ENCODE data around the gene DGKQ. TPM values are rescaled to one million over a fixed set of nuclear protein-coding genes. Genes with fewer than 3 reads are reported as not detected.

The DGKQ gene
- total RNA-seq, 1 experiment from 2014 or later, result 22.0 TPM

- Histone ChIP-seq H3K36me3 (ENCODE audit: control insufficient read depth in 1 of 2, insufficient read depth in 2 of 2, low read length in 2 of 2) (no peaks in the 10 kb centered on the region), H3K27me3 (ENCODE audit: insufficient read depth, low read length) (no peaks in the 10 kb centered on the region), H4K20me1 (ENCODE audit: insufficient read depth) (no peaks in the 10 kb centered on the region), H3K9me3 (ENCODE audit: control insufficient read depth in 1 of 2, insufficient read depth in 1 of 2, low read depth in 1 of 2, low read length in 2 of 2) (no peaks in the 10 kb centered on the region), H3K4me3 (replicated peaks in 1 of 2; ENCODE audit: low read depth in 1 of 2, low read length in 2 of 2) (peak overlapping the region; percentile 43 to 67), H3K27ac (ENCODE audit: low read depth, low read length) (peak overlapping the region; percentile 41), H2AFZ (ENCODE audit: low read depth, low read length, poor library complexity, severe bottlenecking) (peak overlapping the region; percentile 30), H3K9ac (ENCODE audit: low read length) (peak overlapping the region; percentile 60), H3K4me1 (ENCODE audit: control insufficient read depth in 1 of 2, insufficient read depth in 2 of 2, low read length in 2 of 2) (peaks cover 10 to 37% of the 10 kb centered on the region in 2 experiments), H3K9me2 (ENCODE audit: insufficient read depth) (no peaks in the 10 kb centered on the region), H3K79me2 (ENCODE audit: insufficient read depth, low read length) (no peaks in the 10 kb centered on the region), H3K4me2 (ENCODE audit: low read length) (peak overlapping the region; percentile 96)
- ATAC-seq, result peak; percentile 74
- RAD21 ChIA-PET (ENCODE audit: low non-redundant PET in 1 of 2, low total read pairs in 2 of 2, uncharacterized antibody in 2 of 2, unreplicated experiment in 2 of 2), result interaction anchor here in 1 of 2 experiments (0.5 kb wide), 1 partner anchor 27 kb away, joined by 4 read pairs; no protein-coding TSS in a partner anchor
- TF ChIP-seq POLR2A (IDR thresholded peaks at IDR 0.05; ENCODE audit: borderline replicate concordance, extremely low read depth, insufficient read depth, insufficient read length) (peak; percentile 81), RAD21 (IDR thresholded peaks at IDR 0.05; ENCODE audit: low read depth) (no peak), YY1 (IDR thresholded peaks at IDR 0.05; ENCODE audit: extremely low read depth, insufficient replicate concordance, low read depth, low read length) (peak; percentile 87), POLR2AphosphoS5 (IDR thresholded peaks at IDR 0.05; ENCODE audit: low read depth, low read length) (peak; percentile 93)
- intact Hi-C loops (cut with micrococcal nuclease), result loop anchor here (1.0 to 10.0 kb wide), 3 partner anchors 53 to 380 kb away; partner anchors contain the start of genes GAK and TMEM175
- CTCF ChIA-PET, result interaction anchor here (1.0 kb wide), 1 partner anchor 243 kb away, joined by 4 read pairs; no protein-coding TSS in a partner anchor
- POLR2A ChIA-PET, result interaction anchor here (0.9 kb wide), 1 partner anchor 53 kb away, joined by 4 read pairs; the partner anchor contains the start of genes GAK and TMEM175
- no TSS peak for BruUV-seq (replicated peaks)
- DNase-seq (ENCODE audit: low read depth, low spot score), result no peak
Measured at GRCh38 chr4:985123-985830, 11.9 kb upstream of the DGKQ start.

- ChIA-PET RAD21 (ENCODE audit: low non-redundant PET in 1 of 2, low total read pairs in 2 of 2, uncharacterized antibody in 2 of 2, unreplicated experiment in 2 of 2) (interaction anchor here in 1 of 2 experiments (0.5 kb wide), 1 partner anchor 28 kb away, joined by 4 read pairs; no protein-coding TSS in a partner anchor), POLR2A (interaction anchor here (0.9 kb wide), 1 partner anchor 52 kb away, joined by 4 read pairs; the partner anchor contains the start of genes GAK and TMEM175), CTCF (interaction anchor here (1.0 kb wide), 1 partner anchor 242 kb away, joined by 4 read pairs; no protein-coding TSS in a partner anchor)
- Histone ChIP-seq H3K36me3 (ENCODE audit: control insufficient read depth in 1 of 2, insufficient read depth in 2 of 2, low read length in 2 of 2) (no peaks in the 10 kb centered on the region), H3K9me2 (ENCODE audit: insufficient read depth) (no peaks in the 10 kb centered on the region), H3K27me3 (ENCODE audit: insufficient read depth, low read length) (no peaks in the 10 kb centered on the region), H3K4me3 (replicated peaks in 1 of 2; ENCODE audit: low read depth in 1 of 2, low read length in 2 of 2) (peak overlapping the region; percentile 43 to 67), H3K27ac (ENCODE audit: low read depth, low read length) (peak overlapping the region; percentile 41), H3K9ac (ENCODE audit: low read length) (peak overlapping the region; percentile 60), H3K79me2 (ENCODE audit: insufficient read depth, low read length) (no peaks in the 10 kb centered on the region), H3K9me3 (ENCODE audit: control insufficient read depth in 1 of 2, insufficient read depth in 1 of 2, low read depth in 1 of 2, low read length in 2 of 2) (no peaks in the 10 kb centered on the region), H4K20me1 (ENCODE audit: insufficient read depth) (no peaks in the 10 kb centered on the region), H3K4me1 (ENCODE audit: control insufficient read depth in 1 of 2, insufficient read depth in 2 of 2, low read length in 2 of 2) (peaks cover 10 to 37% of the 10 kb centered on the region in 2 experiments), H2AFZ (ENCODE audit: low read depth, low read length, poor library complexity, severe bottlenecking) (peak overlapping the region; percentile 30), H3K4me2 (ENCODE audit: low read length) (peak overlapping the region; percentile 96)
- no TSS peak for BruUV-seq (replicated peaks)
- ATAC-seq (peak; percentile 8), DNase-seq (ENCODE audit: low read depth, low spot score) (no peak)
- intact Hi-C loops (cut with micrococcal nuclease), result loop anchor here (1.0 to 10.0 kb wide), 3 partner anchors 52 to 380 kb away; partner anchors contain the start of genes GAK and TMEM175
- no peak for TF ChIP-seq REST (IDR thresholded peaks at IDR 0.05; ENCODE audit: low read depth)
- TF ChIP-seq ELF1 (IDR thresholded peaks at IDR 0.05; ENCODE audit: borderline replicate concordance, low read depth), result no peak
- no peak for TF ChIP-seq CBX3 (IDR thresholded peaks at IDR 0.05; ENCODE audit: low read depth)
- TF ChIP-seq SIN3A (IDR thresholded peaks at IDR 0.05; ENCODE audit: low read depth), result no peak
- no peak for TF ChIP-seq EGR1 (IDR thresholded peaks at IDR 0.05; ENCODE audit: low read depth)
- TF ChIP-seq MAX (IDR thresholded peaks at IDR 0.05), result no peak
- no peak for TF ChIP-seq FOSL1 (IDR thresholded peaks at IDR 0.05; ENCODE audit: low read depth)
- TF ChIP-seq SRF (IDR thresholded peaks at IDR 0.05; ENCODE audit: low read depth), result no peak
- TF ChIP-seq EZH2phosphoT487 (IDR thresholded peaks at IDR 0.05; ENCODE audit: borderline replicate concordance), result no peak
- no peak for TF ChIP-seq POLR2A (IDR thresholded peaks at IDR 0.05; ENCODE audit: borderline replicate concordance, extremely low read depth, insufficient read depth, insufficient read length)
- TF ChIP-seq RAD21 (IDR thresholded peaks at IDR 0.05; ENCODE audit: low read depth), result no peak
- no peak for TF ChIP-seq SP1 (IDR thresholded peaks at IDR 0.05; ENCODE audit: low read depth)
Measured at GRCh38 chr4:984336-985054, 11.1 kb upstream of the DGKQ start.
